Right lobe of liver (tissue), 4 donors: ENCODE measurements around the gene HOXA3.

Experiments used
- CTCF ChIP-seq, 4 donors: fragments of 200-600 bp in 3 of 4; fragments of 450-650 bp in 1 of 4; IDR thresholded peaks; one replicate each; pipeline versions ENCODE4 v1.5.1 to v1.8.0; 2016 to 2022; ENCODE audit warnings: antibody characterized with exemption in 4 of 4, mild to moderate bottlenecking in 2 of 4
- POLR2A ChIP-seq: fragments of 450-650 bp; IDR thresholded peaks from one replicate; pipeline ENCODE4 v1.6.1; 2017; ENCODE audit warnings: antibody characterized with exemption, mild to moderate bottlenecking
- donor health status: DM: no; HTN: no; CAD: no.
- donor health status: DM: no; HTN: no; CAD: no.
- donor health status: DM: no; HTN: yes; CAD: no.

- TF ChIP-seq CTCF (IDR thresholded peaks at IDR 0.05) (no peak), POLR2A (no peak)
Observed at GRCh38 chr7:27198871-27199801, 46.8 kb upstream of the HOXA3 start.
